Measurements from ENCODE around the gene GGCX. TPM values are rescaled to one million over a fixed set of nuclear protein-coding genes. Genes with fewer than 3 reads are reported as not detected.

GGCX gene
- total and polyA plus RNA-seq, 9 of the 15 experiments (the other 6 are each of a cell fraction or from before 2014, with no cell fraction given), result 14.4 to 47.1 (median 28.1) TPM

- TF ChIP-seq, protein P1, sequence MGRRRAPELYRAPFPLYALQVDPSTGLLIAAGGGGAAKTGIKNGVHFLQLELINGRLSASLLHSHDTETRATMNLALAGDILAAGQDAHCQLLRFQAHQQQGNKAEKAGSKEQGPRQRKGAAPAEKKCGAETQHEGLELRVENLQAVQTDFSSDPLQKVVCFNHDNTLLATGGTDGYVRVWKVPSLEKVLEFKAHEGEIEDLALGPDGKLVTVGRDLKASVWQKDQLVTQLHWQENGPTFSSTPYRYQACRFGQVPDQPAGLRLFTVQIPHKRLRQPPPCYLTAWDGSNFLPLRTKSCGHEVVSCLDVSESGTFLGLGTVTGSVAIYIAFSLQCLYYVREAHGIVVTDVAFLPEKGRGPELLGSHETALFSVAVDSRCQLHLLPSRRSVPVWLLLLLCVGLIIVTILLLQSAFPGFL (CRISPR knock-in tag; IDR thresholded peaks at IDR 0.05), result no peak
- no peak for TF ChIP-seq ZNF318 (IDR thresholded peaks at IDR 0.05; ENCODE audit: borderline replicate concordance in 1 of 2, low read depth in 1 of 2)
- TF ChIP-seq RAD21 (CRISPR knock-in tag; conservative IDR thresholded peaks at IDR 0.05 in 1 of 2, IDR thresholded peaks at IDR 0.05 in 1 of 2), result no peak
- no peak for TF ChIP-seq TBL1XR1 (IDR thresholded peaks at IDR 0.05; ENCODE audit: low read length in 2 of 2)
- no peak for TF ChIP-seq NFXL1 (CRISPR knock-in tag; IDR thresholded peaks at IDR 0.05)
- 0 out of 2 replicates have a peak, but pooled peaks have one; percentile 20 for TF ChIP-seq E2F3 (CRISPR knock-in tag; IDR thresholded peaks at IDR 0.05)
- TF ChIP-seq PRMT5 (CRISPR knock-in tag; IDR thresholded peaks at IDR 0.05), result no peak
- TF ChIP-seq, protein P2, sequence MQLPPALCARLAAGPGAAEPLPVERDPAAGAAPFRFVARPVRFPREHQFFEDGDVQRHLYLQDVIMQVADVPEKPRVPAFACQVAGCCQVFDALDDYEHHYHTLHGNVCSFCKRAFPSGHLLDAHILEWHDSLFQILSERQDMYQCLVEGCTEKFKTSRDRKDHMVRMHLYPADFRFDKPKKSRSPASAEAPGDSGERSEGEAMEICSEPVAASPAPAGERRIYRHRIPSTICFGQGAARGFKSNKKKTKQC (CRISPR knock-in tag; IDR thresholded peaks at IDR 0.05), result no peak
- TF ChIP-seq MCM2 (IDR thresholded peaks at IDR 0.05; ENCODE audit: low read depth), result no peak
- no peak for TF ChIP-seq ZNF395 (CRISPR knock-in tag; IDR thresholded peaks at IDR 0.05)
Measured at GRCh38 chr2:85501248-85501647, 60.0 kb downstream of the GGCX start (continued).

Data from K562 (cell line).